HepG2 (cell line): ENCODE measurements around the gene AEN. TPM values are rescaled to one million over a fixed set of nuclear protein-coding genes. Genes with fewer than 3 reads are reported as not detected.

Experiments used
- ATM ChIP-seq: fragments of 450-650 bp; IDR thresholded peaks from 2 replicates; pipeline ENCODE4 v1.7.1; 2017; ENCODE audit warnings: mild to moderate bottlenecking, borderline replicate concordance
- BORCS8-MEF2B ChIP-seq: sonication (generic); formaldehyde crosslinking; IDR thresholded peaks from 2 replicates; pipeline ENCODE4 v1.8.0; 2022; ENCODE audit warnings: mild to moderate bottlenecking, missing genetic modification reagents
- BRCA1 ChIP-seq: sonication (generic); formaldehyde crosslinking; IDR thresholded peaks from 2 replicates; pipeline ENCODE4 v1.4.0; 2020; ENCODE audit warnings: missing genetic modification reagents
- DRAP1 ChIP-seq: IDR thresholded peaks from 2 replicates; pipeline ENCODE4 v1.6.1; 2016; ENCODE audit warnings: missing genetic modification reagents, missing compliant biosample characterization
- EZH2 ChIP-seq: conservative IDR thresholded peaks from 2 replicates; pipeline ENCODE4 v1.6.1; 2012; ENCODE audit warnings: mild to moderate bottlenecking, low read depth, low read length, moderate library complexity
- FLYWCH1 ChIP-seq: sonication (generic); formaldehyde crosslinking; IDR thresholded peaks from 2 replicates; pipeline ENCODE4 v1.8.1; 2023; ENCODE audit warnings: mild to moderate bottlenecking, missing genetic modification reagents
- HOXA9 ChIP-seq: sonication (generic); formaldehyde crosslinking; IDR thresholded peaks from 2 replicates; pipeline ENCODE4 v1.8.1; 2022; ENCODE audit warnings: missing genetic modification reagents, mild to moderate bottlenecking, moderate library complexity, borderline replicate concordance
- JARID2 ChIP-seq: sonication (generic); formaldehyde crosslinking; IDR thresholded peaks from 2 replicates; pipeline ENCODE4 v1.8.1; 2023; ENCODE audit warnings: missing genetic modification reagents, inconsistent platforms; ENCODE audit not compliant: insufficient replicate concordance
- KDM5A ChIP-seq: fragments of 200-600 bp; sonication (generic); IDR thresholded peaks from 2 replicates; pipeline ENCODE4 v1.7.0; 2018; ENCODE audit warnings: antibody characterized with exemption, mild to moderate bottlenecking, low read length, borderline replicate concordance
- NFYB ChIP-seq: sonication (generic); formaldehyde crosslinking; IDR thresholded peaks from 2 replicates; pipeline ENCODE4 v1.4.0; 2020; ENCODE audit warnings: missing genetic modification reagents
- RARG ChIP-seq: sonication (generic); formaldehyde crosslinking; IDR thresholded peaks from 2 replicates; pipeline ENCODE4 v1.4.0; 2020; ENCODE audit warnings: low read depth, mild to moderate bottlenecking, missing genetic modification reagents
- RFXANK ChIP-seq: IDR thresholded peaks from 2 replicates; pipeline ENCODE4 v1.6.1; 2016
- SPEN ChIP-seq: sonication (generic); formaldehyde crosslinking; IDR thresholded peaks from 2 replicates; pipeline ENCODE4 v1.5.1; 2020; ENCODE audit warnings: low read depth, mild to moderate bottlenecking, missing genetic modification reagents
- U2AF1 ChIP-seq: fragments of 200-400 bp; formaldehyde crosslinking; optimal IDR thresholded peaks from 2 replicates; pipeline ENCODE3; 2017; ENCODE audit warnings: mild to moderate bottlenecking, low read depth, low read length
- ZBTB3 ChIP-seq: sonication (generic); formaldehyde crosslinking; IDR thresholded peaks from 2 replicates; pipeline ENCODE4 v1.4.0; 2020; ENCODE audit warnings: low read depth, mild to moderate bottlenecking, moderate library complexity, missing genetic modification reagents, borderline replicate concordance
- ZMAT3 ChIP-seq: sonication (generic); formaldehyde crosslinking; conservative IDR thresholded peaks from 2 replicates; pipeline ENCODE4 v1.7.0; 2021; ENCODE audit warnings: missing genetic modification reagents
- ZNF10 ChIP-seq: sonication (generic); formaldehyde crosslinking; IDR thresholded peaks from 2 replicates; pipeline ENCODE4 v1.4.0; 2020; ENCODE audit warnings: mild to moderate bottlenecking, low read depth, missing genetic modification reagents, borderline replicate concordance
- ZNF101 ChIP-seq: sonication (generic); formaldehyde crosslinking; IDR thresholded peaks from 2 replicates; pipeline ENCODE4 v1.4.0; 2020; ENCODE audit warnings: mild to moderate bottlenecking, low read depth, missing genetic modification reagents, borderline replicate concordance
- ZNF205 ChIP-seq: IDR thresholded peaks from 2 replicates; pipeline ENCODE4 v1.6.1; 2018; ENCODE audit warnings: missing biosample characterization, missing genetic modification reagents
- ZNF441 ChIP-seq: sonication (generic); formaldehyde crosslinking; IDR thresholded peaks from 2 replicates; pipeline ENCODE4 v1.7.0; 2021; ENCODE audit warnings: missing genetic modification reagents, borderline replicate concordance
- ZNF451 ChIP-seq: sonication (generic); formaldehyde crosslinking; IDR thresholded peaks from 2 replicates; pipeline ENCODE4 v1.5.0; 2020; ENCODE audit warnings: mild to moderate bottlenecking, missing genetic modification reagents
- ZNF672 ChIP-seq: sonication (generic); formaldehyde crosslinking; IDR thresholded peaks from 2 replicates; pipeline ENCODE4 v1.8.1; 2022; ENCODE audit warnings: missing genetic modification reagents
- ZSCAN21 ChIP-seq: sonication (generic); formaldehyde crosslinking; IDR thresholded peaks from 2 replicates; pipeline ENCODE4 v1.8.0; 2022; ENCODE audit warnings: mild to moderate bottlenecking, missing genetic modification reagents, moderate library complexity, borderline replicate concordance
- ZSCAN9 ChIP-seq: IDR thresholded peaks from 2 replicates; pipeline ENCODE4 v1.6.1; 2016; ENCODE audit warnings: borderline replicate concordance
- polyA plus RNA-seq, 8 experiments: library from polyadenylated mRNA; depleted of rRNA in 3 of 8; stranded (reverse) in 7 of 8; unstranded in 1 of 8; fragments of >200 nt; fragmentation: Illumina TruSeq in 4 of 8; extraction: Trizol in 4 of 8; gene quantifications; 2 replicates each; pipeline versions ENCODE4 v1.2.1 to v1.2.3, GENCODE V29; 2011 to 2016; ENCODE audit warnings: low read depth in 4 of 8, missing spikeins in 1 of 8, mixed read lengths in 1 of 8; ENCODE audit not compliant: insufficient read depth in 1 of 8
- total RNA-seq, 5 experiments: library from RNA; depleted of rRNA; stranded (reverse); fragments of >200 nt; fragmentation: Illumina TruSeq; extraction: Trizol; gene quantifications; 2 replicates each; pipeline ENCODE4 v1.2.3, GENCODE V29; 2016; ENCODE audit warnings: low read depth in 1 of 5
- TF ChIP-seq, protein P1 (sequence below): sonication (generic); formaldehyde crosslinking; IDR thresholded peaks from 2 replicates; pipeline ENCODE4 v1.4.0; 2020; ENCODE audit warnings: missing genetic modification reagents
- TF ChIP-seq, protein P2 (sequence below): sonication (generic); formaldehyde crosslinking; IDR thresholded peaks from 2 replicates; pipeline ENCODE4 v1.4.0; 2020; ENCODE audit warnings: mild to moderate bottlenecking, missing genetic modification reagents

Gene AEN
- total and polyA plus RNA-seq, 2 of the 13 experiments (the other 11 are each of a cell fraction or from before 2014, with no cell fraction given) = 51.3 to 118 TPM

DNA sequence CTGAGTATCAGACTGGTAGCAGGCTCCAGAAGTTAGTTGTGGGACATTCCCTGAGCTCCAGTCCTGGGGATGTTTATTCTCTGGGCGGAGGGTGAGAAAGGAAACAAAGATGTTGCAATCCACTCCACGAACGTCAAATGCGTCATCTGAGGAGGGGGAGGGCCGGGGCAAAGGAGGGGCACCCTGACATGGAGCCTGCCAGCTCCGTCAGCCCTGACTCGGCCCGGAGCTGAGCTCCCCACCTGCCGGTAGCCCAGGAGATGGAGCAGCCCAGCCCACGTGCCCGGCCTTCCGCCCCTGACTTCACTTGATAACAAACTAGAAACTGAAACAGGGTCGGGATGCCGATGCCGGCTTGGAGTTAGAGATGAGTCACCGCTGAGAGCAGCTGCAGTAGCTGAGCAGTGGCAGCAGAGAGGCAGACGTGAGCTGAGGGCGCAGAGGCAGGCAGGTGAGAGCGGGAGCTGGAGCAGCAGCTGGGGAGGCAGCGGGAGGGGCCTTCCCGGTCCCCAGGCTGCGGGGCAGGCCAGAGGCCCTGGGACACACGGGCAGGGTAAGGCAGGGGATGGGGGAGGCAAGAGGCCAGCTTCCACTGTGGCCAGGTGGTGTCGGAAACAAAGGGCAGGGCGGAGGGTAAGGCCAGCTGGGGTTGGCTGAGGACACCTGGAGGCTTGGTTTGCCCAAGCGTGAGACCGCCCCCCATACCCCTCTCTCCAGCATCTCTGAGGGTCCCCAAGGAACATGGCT, 17.7 kb downstream of the AEN start, which contains the start of gene ISG20 (continued):
- TF ChIP-seq ZNF441 (CRISPR knock-in tag) (peak; percentile 75), ZNF10 (CRISPR knock-in tag) (no peak), BORCS8-MEF2B (CRISPR knock-in tag) (peak; percentile 76; the same call in 1 of the 2 replicates), ZNF451 (CRISPR knock-in tag) (peak; percentile 64; the same call in 1 of the 2 replicates), JARID2 (CRISPR knock-in tag) (no peak), FLYWCH1 (CRISPR knock-in tag) (no peak), KDM5A (no peak; the same call in 1 of the 2 replicates), ZBTB3 (peak; percentile 44; the same call in 1 of the 2 replicates), ZNF101 (CRISPR knock-in tag) (no peak), ATM (no peak), NFYB (no peak), RFXANK (CRISPR knock-in tag) (no peak), HOXA9 (CRISPR knock-in tag) (peak; percentile 59; the same call in 1 of the 2 replicates), SPEN (CRISPR knock-in tag) (peak; percentile 72), ZNF672 (peak; percentile 64; the same call in 1 of the 2 replicates), DRAP1 (peak; percentile 66), ZNF205 (no peak; the same call in 1 of the 2 replicates), ZSCAN9 (CRISPR knock-in tag) (peak; percentile 65; the same call in 1 of the 2 replicates), U2AF1 (no peak), ZSCAN21 (CRISPR knock-in tag) (0 out of 2 replicates have a peak, but pooled peaks have one; percentile 64), EZH2 (no peak), BRCA1 (no peak), RARG (CRISPR knock-in tag) (peak; percentile 55; the same call in 1 of the 2 replicates), ZMAT3 (CRISPR knock-in tag) (no peak; the same call in 1 of the 2 replicates)
- TF ChIP-seq, protein P1, sequence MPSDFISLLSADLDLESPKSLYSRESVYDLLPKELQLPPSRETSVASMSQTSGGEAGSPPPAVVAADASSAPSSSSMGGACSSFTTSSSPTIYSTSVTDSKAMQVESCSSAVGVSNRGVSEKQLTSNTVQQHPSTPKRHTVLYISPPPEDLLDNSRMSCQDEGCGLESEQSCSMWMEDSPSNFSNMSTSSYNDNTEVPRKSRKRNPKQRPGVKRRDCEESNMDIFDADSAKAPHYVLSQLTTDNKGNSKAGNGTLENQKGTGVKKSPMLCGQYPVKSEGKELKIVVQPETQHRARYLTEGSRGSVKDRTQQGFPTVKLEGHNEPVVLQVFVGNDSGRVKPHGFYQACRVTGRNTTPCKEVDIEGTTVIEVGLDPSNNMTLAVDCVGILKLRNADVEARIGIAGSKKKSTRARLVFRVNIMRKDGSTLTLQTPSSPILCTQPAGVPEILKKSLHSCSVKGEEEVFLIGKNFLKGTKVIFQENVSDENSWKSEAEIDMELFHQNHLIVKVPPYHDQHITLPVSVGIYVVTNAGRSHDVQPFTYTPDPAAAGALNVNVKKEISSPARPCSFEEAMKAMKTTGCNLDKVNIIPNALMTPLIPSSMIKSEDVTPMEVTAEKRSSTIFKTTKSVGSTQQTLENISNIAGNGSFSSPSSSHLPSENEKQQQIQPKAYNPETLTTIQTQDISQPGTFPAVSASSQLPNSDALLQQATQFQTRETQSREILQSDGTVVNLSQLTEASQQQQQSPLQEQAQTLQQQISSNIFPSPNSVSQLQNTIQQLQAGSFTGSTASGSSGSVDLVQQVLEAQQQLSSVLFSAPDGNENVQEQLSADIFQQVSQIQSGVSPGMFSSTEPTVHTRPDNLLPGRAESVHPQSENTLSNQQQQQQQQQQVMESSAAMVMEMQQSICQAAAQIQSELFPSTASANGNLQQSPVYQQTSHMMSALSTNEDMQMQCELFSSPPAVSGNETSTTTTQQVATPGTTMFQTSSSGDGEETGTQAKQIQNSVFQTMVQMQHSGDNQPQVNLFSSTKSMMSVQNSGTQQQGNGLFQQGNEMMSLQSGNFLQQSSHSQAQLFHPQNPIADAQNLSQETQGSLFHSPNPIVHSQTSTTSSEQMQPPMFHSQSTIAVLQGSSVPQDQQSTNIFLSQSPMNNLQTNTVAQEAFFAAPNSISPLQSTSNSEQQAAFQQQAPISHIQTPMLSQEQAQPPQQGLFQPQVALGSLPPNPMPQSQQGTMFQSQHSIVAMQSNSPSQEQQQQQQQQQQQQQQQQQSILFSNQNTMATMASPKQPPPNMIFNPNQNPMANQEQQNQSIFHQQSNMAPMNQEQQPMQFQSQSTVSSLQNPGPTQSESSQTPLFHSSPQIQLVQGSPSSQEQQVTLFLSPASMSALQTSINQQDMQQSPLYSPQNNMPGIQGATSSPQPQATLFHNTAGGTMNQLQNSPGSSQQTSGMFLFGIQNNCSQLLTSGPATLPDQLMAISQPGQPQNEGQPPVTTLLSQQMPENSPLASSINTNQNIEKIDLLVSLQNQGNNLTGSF (CRISPR knock-in tag) = no peak
- TF ChIP-seq, protein P2, sequence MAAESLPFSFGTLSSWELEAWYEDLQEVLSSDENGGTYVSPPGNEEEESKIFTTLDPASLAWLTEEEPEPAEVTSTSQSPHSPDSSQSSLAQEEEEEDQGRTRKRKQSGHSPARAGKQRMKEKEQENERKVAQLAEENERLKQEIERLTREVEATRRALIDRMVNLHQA = no peak
